Nephron (organoid): ENCODE measurements around the gene LRP5.

Experiments used
- H3K27ac Mint-ChIP-seq, 3 experiments: 2 replicates each; pipeline ENCODE4 v1.8.0; 2020; ENCODE audit warnings: mixed read lengths in 3 of 3, mild to moderate bottlenecking in 2 of 3, moderate library complexity in 1 of 3
- H3K27me3 Mint-ChIP-seq: 2 replicates; pipeline ENCODE4 v1.8.0; 2021; ENCODE audit warnings: low read depth, mild to moderate bottlenecking, moderate library complexity, mixed read lengths
- H3K36me3 Mint-ChIP-seq: 2 replicates; pipeline ENCODE4 v1.8.0; 2020; ENCODE audit warnings: low read depth, mixed read lengths
- H3K4me1 Mint-ChIP-seq: 2 replicates; pipeline ENCODE4 v1.8.0; 2020; ENCODE audit warnings: mixed read lengths
- H3K4me3 Mint-ChIP-seq, 3 experiments: 2 replicates each; pipeline ENCODE4 v1.8.0; 2020; ENCODE audit warnings: mild to moderate bottlenecking in 3 of 3, mixed read lengths in 3 of 3, moderate library complexity in 2 of 3
- H3K9me3 Mint-ChIP-seq: 2 replicates; pipeline ENCODE4 v1.8.0; 2020; ENCODE audit warnings: mixed read lengths
- CTCF ChIP-seq, 3 experiments: fragments of 200-600 bp; sonication (generic); IDR thresholded peaks; one replicate each; pipeline ENCODE4 v1.5.0; 2021; ENCODE audit warnings: antibody characterized with exemption in 3 of 3; ENCODE audit not compliant: unreplicated experiment in 3 of 3

Gene LRP5

GRCh38 chr11:68370211-68371111 is 58.1 kb downstream of the LRP5 start:
- no peak overlapping the region for H3K4me3 Mint-ChIP-seq
- no peaks in the 10 kb centered on the region for H3K9me3 Mint-ChIP-seq
- no peak for TF ChIP-seq CTCF (IDR thresholded peaks at IDR 0.05; ENCODE audit: unreplicated experiment in 3 of 3)
- H3K27me3 Mint-ChIP-seq: no peaks in the 10 kb centered on the region
- H3K36me3 Mint-ChIP-seq: peaks cover 39% of the 10 kb centered on the region
- peaks cover 59% of the 10 kb centered on the region for H3K4me1 Mint-ChIP-seq
- H3K27ac Mint-ChIP-seq: peak overlapping the region; percentile 90 to 98 (median 92)

- no peak for TF ChIP-seq CTCF (IDR thresholded peaks at IDR 0.05; ENCODE audit: unreplicated experiment in 3 of 3)
- Mint-ChIP-seq H3K4me1 (peaks cover 63% of the 10 kb centered on the region), H3K27ac (peak overlapping the region; percentile 97 to 99 (median 98)), H3K36me3 (peaks cover 36% of the 10 kb centered on the region), H3K27me3 (no peaks in the 10 kb centered on the region), H3K4me3 (peak overlapping the region; percentile 21 to 67 (median 50)), H3K9me3 (no peaks in the 10 kb centered on the region)
Measured at GRCh38 chr11:68371171-68372041, 59.0 kb downstream of the LRP5 start.

GRCh38 chr11:68372114-68372513 is 59.7 kb downstream of the LRP5 start:
- Mint-ChIP-seq H3K4me1 (peaks cover 63% of the 10 kb centered on the region), H3K27me3 (no peaks in the 10 kb centered on the region), H3K4me3 (peak overlapping the region; percentile 50 to 67 (median 65)), H3K9me3 (no peaks in the 10 kb centered on the region), H3K27ac (peak overlapping the region; percentile 97 to 99 (median 98)), H3K36me3 (peaks cover 29% of the 10 kb centered on the region)
- TF ChIP-seq CTCF (IDR thresholded peaks at IDR 0.05; ENCODE audit: unreplicated experiment in 3 of 3): no peak

- H3K36me3 Mint-ChIP-seq: peaks cover 24% of the 10 kb centered on the region
- peak overlapping the region; percentile 40 to 65 (median 47) for H3K4me3 Mint-ChIP-seq
- H3K9me3 Mint-ChIP-seq: no peaks in the 10 kb centered on the region
- peak overlapping the region; percentile 97 to 99 (median 98) for H3K27ac Mint-ChIP-seq
- TF ChIP-seq CTCF (IDR thresholded peaks at IDR 0.05; ENCODE audit: unreplicated experiment in 3 of 3): no peak
- peaks cover 63% of the 10 kb centered on the region for H3K4me1 Mint-ChIP-seq
- no peaks in the 10 kb centered on the region for H3K27me3 Mint-ChIP-seq
Measured at GRCh38 chr11:68372625-68373024, 60.2 kb downstream of the LRP5 start.

- H3K36me3 Mint-ChIP-seq: peaks cover 19% of the 10 kb centered on the region
- peak overlapping the region; percentile 40 to 71 (median 70) for H3K4me3 Mint-ChIP-seq
- H3K27ac Mint-ChIP-seq: peak overlapping the region; percentile 97 to 99 (median 98)
- H3K9me3 Mint-ChIP-seq: no peaks in the 10 kb centered on the region
- peaks cover 63% of the 10 kb centered on the region for H3K4me1 Mint-ChIP-seq
- no peaks in the 10 kb centered on the region for H3K27me3 Mint-ChIP-seq
- no peak for TF ChIP-seq CTCF (IDR thresholded peaks at IDR 0.05; ENCODE audit: unreplicated experiment in 3 of 3)
Measured at GRCh38 chr11:68373189-68373814, 60.9 kb downstream of the LRP5 start.
